Thymus (tissue), 11 donors: ENCODE measurements around the gene GMPR. TPM values are rescaled to one million over a fixed set of nuclear protein-coding genes. Genes with fewer than 3 reads are reported as not detected.

Experiments used
- DNase-seq, 9 donors: peaks; one replicate each; pipeline ENCODE4 v3.0.0-alpha.2; 2013; ENCODE audit warnings: low spot score in 9 of 9, low read depth in 6 of 9, missing footprints in 1 of 9
- H3K27ac ChIP-seq, 2 donors: one replicate each; pipeline ENCODE4 v1.5.1; 2013; ENCODE audit warnings: control low read depth in 1 of 2, low read depth in 1 of 2, low read length in 1 of 2, mild to moderate bottlenecking in 1 of 2, moderate library complexity in 1 of 2
- H3K27me3 ChIP-seq, 2 donors: one replicate each; pipeline ENCODE4 v1.5.1; 2013; ENCODE audit warnings: low read length in 1 of 2; ENCODE audit not compliant: control insufficient read depth in 2 of 2, insufficient read depth in 1 of 2
- H3K36me3 ChIP-seq, 2 donors: one replicate each; pipeline ENCODE4 v1.5.1; 2013; ENCODE audit warnings: low read length in 1 of 2, mild to moderate bottlenecking in 1 of 2, moderate library complexity in 1 of 2; ENCODE audit not compliant: control insufficient read depth in 2 of 2, insufficient read depth in 2 of 2
- H3K4me1 ChIP-seq, 2 donors: one replicate each; pipeline ENCODE4 v1.5.1; 2013; ENCODE audit warnings: low read length in 2 of 2; ENCODE audit not compliant: control insufficient read depth in 2 of 2, insufficient read depth in 2 of 2
- H3K4me3 ChIP-seq, 2 donors: one replicate each; pipeline ENCODE4 v1.5.1; 2013; ENCODE audit warnings: low read length in 2 of 2, control low read depth in 1 of 2, mild to moderate bottlenecking in 1 of 2
- H3K9me3 ChIP-seq, 2 donors: one replicate each; pipeline ENCODE4 v1.5.1; 2013; ENCODE audit warnings: low read length in 1 of 2, mild to moderate bottlenecking in 1 of 2; ENCODE audit not compliant: control insufficient read depth in 2 of 2, insufficient read depth in 1 of 2
- WGBS: extraction: QIAGEN DNeasy Blood & Tissue Kit; methylation state at CpG from one replicate; pipeline ENCODE4 v1.1.7; 2013; 5-methylcytosine and 5-hydroxymethylcytosine counted together
- polyA plus RNA-seq: library from polyadenylated mRNA; stranded (reverse); fragments of 200-250 nt; gene quantifications from one replicate; pipeline ENCODE4 v1.2.3, GENCODE V29; 2013
- total RNA-seq: library from RNA; stranded (reverse); fragments of 120-200 nt; gene quantifications from one replicate; pipeline ENCODE4 v1.2.4, GENCODE V29; 2013
- donor health status: healthy.

Gene GMPR
- total and polyA plus RNA-seq, 2 donors: 4.1 to 17.2 TPM

DNA sequence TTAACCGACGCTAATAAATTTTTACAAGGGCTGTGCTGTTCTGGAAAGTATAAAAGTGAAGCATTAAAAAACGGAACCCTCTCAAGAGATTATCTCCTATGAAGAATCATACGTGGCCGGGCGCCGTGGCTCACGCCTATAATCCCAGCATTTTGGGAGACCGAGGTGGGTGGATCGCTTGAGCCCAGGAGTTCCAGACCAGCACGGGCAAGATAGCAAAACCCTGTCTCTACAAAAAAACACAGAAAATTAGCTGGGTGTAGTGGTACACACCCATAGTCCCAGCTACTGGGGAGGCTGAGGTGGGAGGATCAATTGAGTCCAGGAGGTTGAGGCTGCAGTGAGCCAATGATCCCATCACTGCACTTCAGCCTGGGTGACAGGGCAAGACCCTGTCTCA is 83.4 kb downstream of the GMPR start:
- WGBS: 98% methylated on average over 11 of the region's 11 CpGs
- Histone ChIP-seq H3K27ac (peak overlapping the region; percentile 94 to 96), H3K9me3 (peaks cover 2 to 12% of the 10 kb centered on the region in 2 donors), H3K4me1 (peaks cover 62 to 74% of the 10 kb centered on the region in 2 donors), H3K27me3 (no peaks in the 10 kb centered on the region), H3K36me3 (peaks cover 6 to 8% of the 10 kb centered on the region in 2 donors), H3K4me3 (no peak overlapping the region)
- no peak for DNase-seq

DNA sequence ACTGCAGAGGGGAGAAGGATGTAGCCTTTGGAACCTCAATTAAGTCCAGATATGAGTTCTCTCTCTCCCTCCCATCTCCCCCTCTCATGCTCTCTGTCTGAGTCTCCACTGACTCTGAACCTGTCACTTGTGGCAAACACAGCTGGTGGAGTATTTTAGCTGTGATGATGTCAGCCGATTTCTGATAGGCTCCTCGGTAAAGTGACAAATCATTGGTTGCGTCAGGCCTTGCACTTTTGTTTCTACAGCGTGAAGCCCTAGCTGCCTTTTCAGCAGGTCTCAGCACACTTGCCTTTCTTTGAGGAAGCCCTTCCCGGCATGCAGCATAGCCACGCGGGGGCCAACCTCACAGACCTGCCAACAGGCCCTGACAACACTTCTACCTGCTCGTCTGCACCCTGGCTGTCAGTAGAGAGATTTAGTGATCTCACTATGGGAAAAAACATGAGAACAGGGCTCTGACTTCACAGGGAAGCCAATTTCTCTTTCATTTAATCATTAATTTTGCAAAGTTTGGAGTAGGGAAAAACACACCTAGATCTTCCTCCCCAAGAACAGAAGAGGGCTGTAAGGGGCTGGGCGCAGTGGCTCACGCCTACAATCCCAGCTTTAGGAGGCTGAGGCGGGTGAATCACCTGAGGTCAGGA is 84.4 kb downstream of the GMPR start:
- Histone ChIP-seq H3K4me3 (no peak overlapping the region), H3K27me3 (no peaks in the 10 kb centered on the region), H3K9me3 (peaks cover 2 to 17% of the 10 kb centered on the region in 2 donors), H3K4me1 (peaks cover 58 to 65% of the 10 kb centered on the region in 2 donors), H3K36me3 (peaks cover 8 to 12% of the 10 kb centered on the region in 2 donors), H3K27ac (peak overlapping the region; percentile 94 to 96)
- peak; percentile 79 to 98 (median 93) for DNase-seq
- WGBS: 27% methylated on average over 11 of the region's 11 CpGs

DNA sequence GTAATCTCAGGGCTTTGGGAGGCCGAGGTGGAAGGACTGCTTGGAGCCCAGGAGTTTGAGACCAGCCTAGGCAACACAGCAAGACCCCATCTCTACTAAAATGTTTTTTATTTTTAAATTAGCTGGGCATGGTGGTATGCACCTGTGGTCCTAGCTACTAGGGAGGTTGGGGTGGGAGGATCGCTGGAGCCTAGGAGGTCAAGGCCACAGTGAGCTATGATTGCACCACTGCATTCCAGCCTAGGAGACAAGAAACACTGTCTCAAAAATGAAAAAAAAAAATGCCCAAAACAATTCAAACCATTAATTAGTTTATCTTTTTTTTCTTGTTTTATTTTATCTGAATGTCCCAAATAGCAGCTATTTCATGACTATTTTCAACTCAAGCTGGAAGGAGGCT is 85.8 kb downstream of the GMPR start:
- H3K9me3 ChIP-seq: peaks cover 2 to 17% of the 10 kb centered on the region in 2 donors
- 96% methylated on average over 2 of the region's 2 CpGs for WGBS
- no peak overlapping the region for H3K4me3 ChIP-seq
- peak overlapping the region; percentile 81 to 96 for H3K27ac ChIP-seq
- no peaks in the 10 kb centered on the region for H3K27me3 ChIP-seq
- peaks cover 50 to 52% of the 10 kb centered on the region in 2 donors for H3K4me1 ChIP-seq
- DNase-seq: no peak
- H3K36me3 ChIP-seq: peaks cover 8 to 12% of the 10 kb centered on the region in 2 donors

DNA sequence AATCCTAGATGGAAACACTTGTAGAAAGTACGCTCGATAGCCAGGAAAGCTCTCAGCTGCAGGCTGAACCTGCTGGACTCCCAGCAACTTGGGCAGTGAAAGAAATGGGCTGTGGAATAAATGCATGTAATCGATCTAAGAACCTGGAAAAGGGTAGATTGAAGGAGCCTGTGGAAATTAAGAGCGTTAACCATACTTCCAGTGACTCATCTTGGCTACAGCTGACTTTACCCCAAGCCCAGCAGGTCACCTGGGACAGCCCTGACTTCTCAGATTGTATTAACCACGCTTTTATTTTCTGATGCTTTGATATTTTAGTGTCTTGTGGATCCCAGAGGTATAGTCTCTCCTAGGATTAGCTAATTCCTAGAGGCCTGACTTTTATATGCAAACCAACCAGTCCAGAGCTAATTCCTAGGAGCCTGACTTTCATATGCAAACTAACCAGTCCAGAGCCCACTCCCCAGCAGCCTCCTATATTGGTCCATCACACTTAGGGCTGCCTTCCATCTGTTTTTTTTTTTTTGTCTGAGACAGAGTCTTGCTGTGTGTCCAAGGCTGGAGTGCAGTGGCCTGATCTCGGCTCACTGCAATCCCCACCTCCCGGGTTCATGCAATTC is 86.3 kb downstream of the GMPR start:
- DNase-seq: no peak
- Histone ChIP-seq H3K27ac (peak overlapping the region in 1 of 2 donors; percentile 96), H3K4me3 (no peak overlapping the region), H3K36me3 (peaks cover 8 to 12% of the 10 kb centered on the region in 2 donors), H3K9me3 (peaks cover 2 to 17% of the 10 kb centered on the region in 2 donors), H3K4me1 (peaks cover 50% of the 10 kb centered on the region in 2 donors), H3K27me3 (no peaks in the 10 kb centered on the region)
- 96% methylated on average over 7 of the region's 7 CpGs for WGBS

DNA sequence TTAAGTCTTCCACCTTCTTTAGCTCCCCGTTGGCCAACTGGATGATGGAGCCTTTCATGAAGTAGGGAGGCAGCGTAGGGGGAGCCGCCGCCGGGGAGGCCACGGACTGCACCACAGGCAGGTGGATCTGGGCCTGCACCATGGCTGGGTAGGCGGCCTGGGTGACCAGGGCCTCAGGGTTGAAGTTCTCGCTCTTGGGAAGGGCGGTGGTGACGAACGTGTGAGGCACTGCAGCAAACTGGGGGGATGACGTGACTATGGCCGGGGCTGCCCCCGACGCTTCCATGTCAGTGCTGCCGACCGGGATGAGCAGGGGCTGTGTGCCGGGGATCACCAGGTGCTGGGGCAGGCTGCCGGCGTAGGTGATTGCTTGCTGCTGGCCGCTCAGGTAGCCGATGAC is 88.1 kb downstream of the GMPR start:
- WGBS: 98% methylated on average over 22 of the region's 22 CpGs
- Histone ChIP-seq H3K9me3 (peaks cover 2 to 17% of the 10 kb centered on the region in 2 donors), H3K36me3 (peaks cover 8 to 12% of the 10 kb centered on the region in 2 donors), H3K4me1 (peaks cover 33 to 35% of the 10 kb centered on the region in 2 donors), H3K27ac (no peak overlapping the region), H3K27me3 (no peaks in the 10 kb centered on the region), H3K4me3 (no peak overlapping the region)
- no peak for DNase-seq

DNA sequence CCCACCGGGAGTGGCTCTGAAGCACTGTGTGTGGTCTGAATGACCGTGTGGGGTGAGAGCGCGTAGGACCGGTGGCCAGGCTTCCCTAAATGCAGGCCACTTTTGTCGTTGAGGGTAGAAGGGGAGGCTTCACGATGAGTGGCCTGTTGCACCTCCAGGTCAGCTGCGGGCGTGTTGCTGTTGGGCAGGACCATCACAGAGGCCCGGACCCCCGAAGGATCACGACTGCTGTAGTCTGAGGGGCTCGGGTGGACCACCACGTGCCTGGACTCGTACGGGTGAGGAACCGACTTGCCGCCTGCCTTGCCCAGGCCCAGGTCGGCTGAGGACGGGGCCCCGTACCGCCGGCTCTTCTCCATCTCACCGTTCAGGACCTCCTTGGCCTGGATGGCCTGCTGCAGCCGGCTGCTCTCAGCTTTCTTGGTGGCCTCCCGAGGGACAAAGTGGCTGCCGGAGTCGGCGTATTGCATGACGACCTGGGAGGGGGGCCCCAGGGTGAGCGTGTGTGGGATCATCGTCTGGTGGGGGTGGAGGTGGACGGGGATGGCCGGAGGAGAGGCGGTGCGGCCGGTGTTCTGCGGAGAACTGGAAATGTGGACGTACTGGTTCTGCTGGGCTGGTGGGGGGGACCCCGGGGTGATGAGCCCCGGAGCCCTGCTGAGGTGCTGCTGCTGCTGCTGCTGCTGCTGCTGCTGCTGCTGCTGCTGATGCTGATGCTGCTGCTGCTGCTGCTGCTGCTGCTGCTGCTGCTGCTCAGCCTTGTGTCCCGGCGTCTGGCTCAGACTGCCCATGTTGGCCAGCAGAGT is 88.8 kb downstream of the GMPR start:
- H3K27me3 ChIP-seq: no peaks in the 10 kb centered on the region
- H3K4me1 ChIP-seq: peaks cover 30 to 34% of the 10 kb centered on the region in 2 donors
- 97% methylated on average over 43 of the region's 43 CpGs for WGBS
- H3K36me3 ChIP-seq: peaks cover 8 to 12% of the 10 kb centered on the region in 2 donors
- no peak overlapping the region for H3K4me3 ChIP-seq
- no peak for DNase-seq
- H3K27ac ChIP-seq: no peak overlapping the region
- peaks cover 2 to 17% of the 10 kb centered on the region in 2 donors for H3K9me3 ChIP-seq

DNA sequence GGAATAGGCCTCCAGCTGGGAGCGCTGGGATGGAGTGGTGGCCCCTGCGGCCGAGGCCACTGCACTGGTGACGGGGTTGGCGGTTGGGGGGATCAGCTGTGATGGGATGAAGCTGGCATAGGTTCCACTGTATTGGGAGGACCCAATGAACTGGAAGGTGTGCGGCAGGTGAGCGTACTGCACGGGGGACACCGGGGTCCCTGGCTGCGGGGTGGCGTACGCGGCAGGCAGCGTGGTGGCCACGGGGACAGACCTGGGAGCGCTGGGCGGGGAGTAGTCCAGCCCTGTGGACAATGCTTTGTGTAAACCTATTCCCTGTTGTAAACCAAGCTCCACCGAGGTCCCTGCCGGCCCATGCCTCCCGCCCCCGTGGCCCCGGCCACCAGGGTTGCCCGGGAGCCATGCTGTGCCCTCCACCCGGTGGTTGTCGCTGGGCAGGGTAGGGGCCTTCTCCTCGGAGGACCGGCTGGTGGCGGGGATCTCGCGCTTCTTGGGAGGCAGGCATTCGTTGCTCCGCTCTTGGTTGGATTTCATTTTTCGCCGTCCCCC is 89.5 kb downstream of the GMPR start:
- H3K9me3 ChIP-seq: peaks cover 2 to 17% of the 10 kb centered on the region in 2 donors
- peaks cover 8 to 12% of the 10 kb centered on the region in 2 donors for H3K36me3 ChIP-seq
- H3K4me1 ChIP-seq: peaks cover 26 to 30% of the 10 kb centered on the region in 2 donors
- H3K27ac ChIP-seq: no peak overlapping the region
- WGBS: 98% methylated on average over 34 of the region's 34 CpGs
- no peak overlapping the region for H3K4me3 ChIP-seq
- no peaks in the 10 kb centered on the region for H3K27me3 ChIP-seq
- DNase-seq: no peak

DNA sequence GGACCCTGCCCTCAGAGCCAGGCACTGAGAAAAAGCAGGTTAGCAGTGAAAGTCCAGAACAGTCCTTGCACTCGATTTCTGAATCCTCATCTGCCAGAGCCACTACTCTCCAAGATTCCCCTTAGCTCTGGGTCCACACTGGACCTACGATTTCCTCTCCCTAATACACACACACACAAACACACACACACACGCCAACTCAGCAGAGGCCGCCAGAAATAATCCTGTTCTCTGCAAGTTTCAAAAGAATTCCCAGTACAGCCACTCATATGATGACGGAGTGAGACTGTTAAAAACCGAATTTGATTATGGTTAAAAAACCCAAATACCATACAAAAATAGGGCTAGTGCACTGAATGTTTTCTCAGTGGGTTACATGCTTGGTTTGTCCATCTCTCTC is 90.8 kb downstream of the GMPR start:
- no peak overlapping the region for H3K27ac ChIP-seq
- H3K27me3 ChIP-seq: no peaks in the 10 kb centered on the region
- no peak for DNase-seq
- H3K4me1 ChIP-seq: peaks cover 14 to 16% of the 10 kb centered on the region in 2 donors
- H3K4me3 ChIP-seq: no peak overlapping the region
- 96% methylated on average over 6 of the region's 6 CpGs for WGBS
- peaks cover 8 to 12% of the 10 kb centered on the region in 2 donors for H3K36me3 ChIP-seq
- peaks cover 2 to 17% of the 10 kb centered on the region in 2 donors for H3K9me3 ChIP-seq
